ENCODE results near the gene NCAPH2.

The NCAPH2 gene

DNA sequence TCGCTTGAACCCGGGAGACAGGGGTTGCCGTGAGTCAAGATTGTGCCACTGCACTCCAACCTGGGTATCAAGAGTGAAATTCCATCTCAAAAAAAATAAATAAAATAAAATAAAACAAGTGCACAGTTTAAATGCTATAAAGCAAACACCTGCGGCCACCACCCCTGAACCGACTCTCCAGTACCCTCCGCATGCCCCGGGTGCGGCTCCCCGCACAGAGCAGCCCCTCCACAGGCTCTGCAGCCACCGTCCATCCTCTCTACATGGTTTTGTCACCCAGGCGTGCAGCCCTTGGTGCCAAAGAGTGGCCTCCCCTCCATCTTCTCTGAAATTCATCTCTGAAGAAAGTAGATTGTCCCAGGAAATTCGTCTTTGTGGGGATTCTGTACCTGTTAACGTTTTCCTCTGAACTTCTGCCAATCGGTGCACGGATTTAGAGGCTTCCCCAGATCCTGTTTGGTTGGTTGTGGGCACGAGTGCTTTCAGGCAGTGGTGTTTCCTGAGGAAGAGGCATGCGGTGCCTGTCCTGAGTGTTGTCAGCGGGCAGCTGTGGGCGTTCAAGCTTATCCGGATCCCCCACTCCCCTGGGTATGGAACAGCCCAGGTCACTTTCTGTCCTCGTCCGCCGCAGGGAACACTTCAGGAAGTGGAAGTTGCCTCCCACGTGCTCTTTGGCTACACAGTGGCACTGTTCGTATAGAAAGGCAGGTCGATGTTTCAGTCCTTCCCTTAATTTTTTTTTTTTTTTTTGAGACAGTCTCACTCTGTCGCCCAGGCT, 17.3 kb upstream of the NCAPH2 start:
- peak; percentile 83 to 92 for DNase-seq

DNA sequence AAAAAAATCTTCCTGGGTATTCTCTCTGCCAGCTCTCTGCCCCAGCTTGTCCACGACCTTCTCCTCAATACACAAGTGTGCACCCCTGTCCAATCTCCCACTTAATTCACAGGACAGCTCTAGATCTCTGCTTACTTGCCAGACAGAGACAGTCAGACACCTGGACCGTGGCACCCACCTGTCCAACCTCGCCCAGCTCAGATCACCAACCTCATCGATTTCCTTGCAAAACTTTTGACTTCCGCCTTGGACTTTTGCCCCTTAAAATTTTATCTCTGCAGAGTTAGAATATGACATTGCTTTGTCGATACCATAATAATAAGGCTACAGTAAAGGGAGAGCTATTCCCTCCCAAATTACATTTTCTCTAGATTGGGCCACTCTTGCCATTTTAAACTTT, 10.9 kb upstream of the NCAPH2 start:
- no peak for DNase-seq

DNA sequence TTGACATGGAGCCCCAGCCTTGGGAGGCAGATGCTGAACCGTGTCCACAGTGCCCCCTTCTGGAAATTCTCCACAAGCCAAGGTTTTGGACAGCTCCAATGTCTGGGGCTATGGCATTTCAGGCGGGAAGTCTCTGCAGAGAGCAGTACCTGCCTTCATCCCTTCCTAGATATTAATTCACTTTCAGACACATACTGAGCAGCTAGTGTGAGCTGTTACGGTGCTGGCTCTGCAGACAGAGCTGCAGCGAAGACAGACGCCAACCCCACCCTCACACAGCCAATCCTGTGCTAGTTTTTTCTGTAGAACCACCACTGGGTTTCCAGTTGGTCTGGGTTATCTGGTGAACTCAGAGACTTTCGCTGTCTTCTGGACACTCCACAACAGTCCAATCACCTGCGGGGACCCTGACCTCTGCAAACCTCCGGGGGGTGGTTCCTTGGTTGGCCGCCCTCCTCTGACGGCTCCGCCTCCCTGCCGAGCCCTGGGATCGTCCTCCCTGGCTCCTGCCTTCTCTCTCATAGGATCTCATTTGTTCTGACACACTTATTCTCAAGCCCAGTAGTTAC, 9.6 kb upstream of the NCAPH2 start:
- peak; percentile 73 to 81 for DNase-seq

DNA sequence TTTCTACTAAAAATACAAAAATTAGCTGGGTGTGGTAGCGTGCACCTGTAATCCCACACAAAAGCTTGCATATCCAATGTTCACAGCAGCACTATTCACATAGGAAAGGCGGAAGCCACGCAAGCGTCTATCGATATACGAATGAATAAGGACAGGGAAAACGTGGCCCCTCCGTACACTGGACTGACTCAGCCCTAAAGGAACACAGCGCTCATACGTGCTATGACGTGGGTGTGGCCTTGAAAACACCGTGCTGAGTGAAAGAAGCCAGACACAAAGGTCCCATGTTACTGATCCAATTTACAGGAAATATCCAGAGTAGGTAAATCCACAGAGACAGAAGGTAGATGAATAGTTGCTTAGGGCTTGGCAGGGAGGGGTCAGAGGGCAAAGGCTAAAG, 7.6 kb upstream of the NCAPH2 start:
- no peak for DNase-seq

DNA sequence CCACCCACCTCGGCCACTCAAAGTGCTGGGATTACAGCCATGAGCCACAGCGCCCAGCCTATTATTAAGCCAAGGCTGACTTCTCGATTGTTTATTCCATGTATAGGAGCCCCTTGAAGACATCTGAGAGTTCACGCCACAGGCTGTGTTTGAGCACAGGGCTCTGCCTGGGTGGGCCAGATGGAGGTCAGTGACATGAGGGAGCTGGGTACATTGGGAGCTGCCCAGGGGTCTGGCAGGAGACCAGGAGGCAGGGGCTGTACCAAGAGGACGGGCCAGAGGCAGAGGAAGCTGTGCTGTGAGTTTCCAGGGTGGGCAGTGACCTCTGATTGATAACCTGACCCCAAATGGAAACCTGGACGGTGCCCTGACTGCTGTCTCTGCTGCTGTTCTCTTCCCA, 5.9 kb upstream of the NCAPH2 start:
- DNase-seq = no peak

DNA sequence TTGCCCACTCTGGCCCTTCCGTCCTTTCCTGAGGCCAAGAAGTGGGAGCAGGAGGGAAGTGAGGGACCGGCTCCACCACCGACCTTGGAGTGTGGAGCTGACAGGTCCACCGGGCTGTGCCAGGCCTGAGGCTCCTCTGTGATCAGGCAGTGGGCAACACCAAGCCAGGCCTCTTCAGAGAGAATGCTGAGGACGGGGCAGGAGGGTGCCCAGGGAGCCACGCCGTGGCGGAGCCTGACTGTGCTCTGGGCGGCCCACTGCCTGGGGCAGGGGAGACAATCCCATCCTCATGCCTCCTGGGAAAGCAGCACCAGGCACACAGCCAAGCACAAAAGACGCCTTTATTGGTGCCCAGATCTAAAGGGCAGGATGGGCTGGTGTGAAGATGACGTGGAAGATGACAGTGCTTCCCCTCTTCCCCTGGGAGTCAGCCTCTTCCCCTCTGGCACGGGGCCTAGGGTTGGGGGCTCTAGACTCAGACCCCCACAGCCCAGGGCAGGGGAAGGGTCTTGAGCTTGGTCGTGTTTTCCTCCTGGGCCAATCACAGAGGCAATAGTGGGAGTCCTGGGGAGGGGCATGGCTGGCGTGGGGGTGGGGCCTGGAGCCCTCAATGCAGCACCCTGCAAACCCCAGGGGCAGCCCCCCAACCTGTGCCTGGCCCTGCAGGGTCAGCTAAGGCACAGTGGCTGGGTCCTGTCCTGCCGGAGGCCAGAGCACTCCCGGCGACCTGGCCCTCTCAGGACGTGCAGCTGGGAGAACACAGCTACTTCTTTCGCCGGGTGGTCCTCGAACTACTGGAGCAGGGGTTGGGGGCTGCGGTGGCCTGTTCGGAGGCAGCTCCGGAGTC, 5.2 kb upstream of the NCAPH2 start:
- DNase-seq = no peak

DNA sequence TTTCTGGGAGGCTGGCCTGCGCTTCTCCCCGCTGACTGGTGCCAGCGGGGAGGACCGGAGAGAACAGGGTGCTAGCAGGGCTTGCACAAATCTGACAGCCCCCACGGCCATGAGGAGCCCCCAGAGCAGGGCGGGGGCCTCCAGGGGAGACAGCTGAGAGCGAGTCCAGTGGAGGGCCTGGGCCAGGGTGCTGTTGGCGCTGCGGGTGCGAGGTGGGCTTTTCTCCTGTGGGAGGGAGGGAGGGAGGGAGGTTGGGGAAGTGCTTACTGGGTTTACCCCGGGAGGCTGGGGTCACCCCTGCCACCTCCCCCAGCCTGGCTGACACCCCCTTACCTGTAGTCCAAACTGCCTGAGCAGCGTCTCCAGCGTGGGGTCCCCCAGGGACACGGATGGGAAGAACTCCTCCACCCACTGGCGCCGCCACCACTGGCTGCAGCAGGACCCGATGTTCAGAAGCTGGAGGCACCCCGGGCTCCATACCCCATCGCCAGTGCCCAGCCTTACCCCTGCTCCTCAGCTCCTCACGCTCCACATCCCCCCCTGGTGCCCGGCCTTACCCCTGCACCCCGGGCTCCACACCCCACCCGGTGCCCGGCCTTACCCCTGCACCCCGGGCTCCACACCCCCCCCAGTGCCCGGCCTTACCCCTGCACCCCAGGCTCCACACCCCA, 4.4 kb upstream of the NCAPH2 start:
- no peak for DNase-seq

DNA sequence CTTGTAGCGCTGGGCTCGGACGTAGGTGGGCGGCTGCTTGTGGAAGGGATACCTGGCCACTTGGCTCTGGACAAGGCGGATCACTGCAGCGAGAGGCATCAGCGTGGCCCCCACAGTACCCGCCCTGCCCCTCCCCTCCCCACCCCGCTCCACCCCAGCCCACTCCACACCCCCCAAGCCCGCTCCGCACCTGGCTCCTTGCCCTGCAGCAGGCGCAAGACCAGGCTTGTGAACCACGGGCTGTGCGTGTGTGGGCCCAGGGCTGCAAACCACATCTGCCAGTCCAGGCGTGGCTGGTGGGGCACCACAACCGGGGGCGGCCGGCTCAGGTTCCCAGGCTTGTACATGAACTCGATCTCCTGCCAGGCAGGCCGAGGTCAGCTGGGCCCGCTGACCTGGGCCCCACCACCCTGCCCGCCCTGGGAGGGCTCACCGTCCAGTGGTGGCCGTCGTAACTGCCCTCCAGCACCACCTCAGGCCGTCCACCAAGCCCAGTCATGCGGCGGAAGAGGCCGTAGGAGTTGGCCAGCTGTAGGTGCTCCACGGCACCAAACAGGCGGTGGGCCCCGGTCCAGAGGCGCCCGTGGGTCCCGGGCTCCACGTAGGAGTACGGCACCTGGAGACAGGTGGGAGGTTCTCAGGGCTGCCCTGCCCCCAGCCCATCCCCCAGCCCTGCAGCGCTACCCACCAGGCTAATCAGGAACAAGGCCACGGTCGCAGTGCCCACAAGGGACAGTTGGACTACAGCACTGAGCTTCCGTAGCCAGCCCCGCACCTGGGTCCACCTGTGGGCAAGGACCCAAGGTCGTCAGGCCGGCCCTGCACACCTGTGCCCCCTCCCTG, 3.4 kb upstream of the NCAPH2 start:
- DNase-seq = no peak

DNA sequence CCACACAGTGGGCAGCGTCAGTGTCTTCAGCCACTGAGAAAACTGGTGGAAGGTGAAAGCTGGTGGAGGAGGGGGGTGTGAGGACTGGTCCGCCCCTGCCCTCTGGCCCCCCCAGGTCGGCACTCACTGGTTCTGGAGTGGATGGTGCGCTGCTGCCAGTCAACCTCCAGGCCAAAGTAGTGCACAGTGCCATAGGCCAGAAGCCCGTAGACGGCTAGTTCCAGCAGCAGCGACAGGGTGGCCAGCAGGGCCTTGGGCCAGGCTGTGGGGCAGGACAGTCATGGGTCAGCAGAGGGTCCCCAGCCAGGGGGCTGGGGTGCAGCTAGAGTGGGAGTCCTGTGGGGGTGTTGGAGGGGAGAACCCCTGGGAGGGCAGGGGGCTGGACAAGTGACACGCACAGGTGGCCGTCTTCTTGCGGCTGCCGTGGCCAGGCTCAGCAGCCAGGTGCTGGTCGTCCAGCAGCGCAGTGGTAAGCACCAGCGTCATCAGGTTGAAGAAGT, 2.7 kb upstream of the NCAPH2 start:
- DNase-seq = no peak

DNA sequence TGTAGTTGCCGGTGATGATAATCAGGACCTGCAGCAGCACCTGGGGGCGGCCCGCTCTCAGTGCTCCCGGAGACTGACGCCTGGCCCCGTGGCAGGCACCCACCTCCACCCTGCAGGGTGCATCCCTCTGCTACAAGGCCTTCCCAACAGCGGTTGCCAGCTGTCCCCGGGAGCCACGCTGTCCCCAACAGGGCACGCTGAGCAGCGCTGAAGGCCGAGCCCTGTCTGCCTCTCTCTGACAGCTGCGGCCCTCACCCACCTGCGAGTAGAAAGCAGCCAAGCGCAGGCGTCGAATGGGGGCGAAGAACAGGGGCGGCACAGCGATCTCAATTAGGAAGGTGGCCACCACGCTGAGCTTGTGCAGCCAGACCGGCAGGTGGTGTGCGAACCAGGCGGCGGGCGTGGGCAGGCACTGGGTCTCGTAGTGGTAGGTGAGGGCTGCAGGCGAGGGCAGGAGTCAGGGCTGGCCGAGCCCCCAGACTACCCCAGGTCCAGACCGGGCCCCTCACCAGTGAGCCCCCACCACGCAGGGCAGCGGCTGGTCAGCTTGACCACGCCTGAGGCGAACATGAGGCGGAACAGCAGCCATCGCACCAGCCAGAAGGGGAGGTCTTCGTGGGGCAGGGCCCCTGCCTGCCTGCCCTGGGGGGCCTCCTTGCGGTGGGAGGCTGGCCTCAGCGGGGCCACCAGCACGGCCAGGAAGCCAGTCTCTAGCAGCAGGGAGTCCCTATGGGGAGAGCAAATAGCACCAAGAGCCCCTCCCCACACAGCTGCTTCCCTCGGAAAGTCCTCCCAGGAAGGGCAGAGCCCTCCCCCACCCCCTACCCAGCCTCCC, 2.0 kb upstream of the NCAPH2 start:
- no peak for DNase-seq

DNA sequence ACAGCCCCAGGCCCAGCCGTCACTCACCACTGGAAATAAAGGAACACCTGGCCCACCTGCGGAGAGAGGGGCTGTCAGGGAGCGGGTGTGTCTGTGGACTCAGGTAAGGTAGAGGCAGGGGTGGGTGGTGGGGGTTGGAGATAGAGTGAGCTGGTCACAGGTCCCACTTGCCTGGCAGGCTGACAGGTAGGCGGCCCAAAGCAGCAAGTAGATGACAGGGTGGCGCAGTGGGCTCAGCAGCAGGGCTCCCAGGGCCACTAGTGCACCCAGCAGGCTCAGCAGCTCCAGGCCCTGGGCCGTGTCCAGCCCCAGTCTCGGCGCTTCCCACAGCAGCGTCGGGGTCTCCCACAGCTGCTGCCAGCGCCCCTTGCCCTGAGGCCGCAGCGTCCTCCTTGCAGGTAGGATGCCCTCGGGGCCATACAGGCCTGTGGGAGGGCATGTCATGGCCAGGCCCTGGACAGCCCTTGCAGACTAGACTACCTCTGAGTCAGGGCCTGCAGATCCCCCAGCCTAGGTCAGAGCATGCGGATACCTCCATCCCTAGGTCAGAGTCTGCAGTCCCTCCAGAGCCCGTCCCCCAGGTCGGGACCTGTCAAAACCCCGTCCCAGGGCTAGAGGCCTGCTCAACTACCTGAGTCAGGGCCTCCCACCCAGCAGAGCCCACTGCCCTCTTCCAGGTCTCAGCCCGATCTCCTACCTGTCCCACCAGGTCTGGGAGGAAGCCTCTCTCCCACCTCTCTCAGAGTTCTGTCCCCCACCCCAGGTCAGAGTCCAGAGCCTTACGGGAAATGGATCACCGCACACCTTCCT, 1.2 kb upstream of the NCAPH2 start:
- DNase-seq = no peak

DNA sequence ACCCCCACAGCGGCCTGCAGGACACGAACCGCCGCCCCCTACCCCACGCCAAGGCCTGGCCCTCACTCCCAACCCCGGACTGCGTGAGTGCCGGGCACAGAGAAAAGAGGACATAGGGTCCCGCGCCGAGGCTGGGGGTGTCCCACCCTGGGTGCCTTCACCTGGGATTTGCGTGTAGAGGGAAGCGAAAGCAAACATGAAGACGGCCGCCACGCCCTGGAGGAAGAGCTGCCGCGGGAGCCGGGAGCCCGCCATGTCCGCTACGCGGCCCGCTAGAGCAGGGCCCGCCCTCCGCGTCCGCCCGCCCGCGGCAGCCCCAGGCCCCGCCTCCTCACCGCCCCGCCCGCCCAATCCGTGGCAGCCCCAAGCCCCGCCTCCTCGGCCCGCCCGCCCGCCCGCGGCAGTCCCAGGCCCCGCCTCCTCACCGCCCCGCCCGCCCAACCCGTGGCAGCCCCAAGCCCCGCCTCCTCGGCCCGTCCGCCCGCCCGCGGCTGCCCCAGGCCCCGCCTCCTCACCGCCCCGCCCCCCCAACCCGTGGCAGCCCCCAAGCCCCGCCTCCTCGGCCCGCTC, 518 bp upstream of the NCAPH2 start, which contains the start of gene LMF2:
Gene LMF2, minus strand, starts transcription at position 282 of the 570 bp plus-strand sequence. Its CDS starts 27 bp downstream, at position 255.
- no peak for DNase-seq

DNA sequence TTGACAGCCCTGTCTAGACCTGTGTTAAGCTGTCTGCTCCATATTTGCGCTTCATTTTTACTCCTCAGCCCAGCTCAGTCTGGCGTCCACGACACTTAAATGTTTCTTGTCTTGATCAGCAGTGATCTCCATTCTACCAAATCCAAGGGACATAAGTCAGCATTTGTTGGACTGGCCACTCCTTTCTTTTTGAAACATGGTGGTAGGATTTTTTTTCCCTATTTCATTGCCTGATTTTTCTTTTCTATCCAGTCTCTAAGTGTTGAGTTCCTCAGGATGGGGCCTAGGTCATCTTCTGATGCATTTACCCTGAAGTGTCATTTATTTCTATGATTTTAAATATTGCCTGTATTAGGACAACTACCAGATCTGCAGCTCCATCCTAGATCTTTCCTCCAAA, 873 bp downstream of the NCAPH2 start:
- no peak for DNase-seq

DNA sequence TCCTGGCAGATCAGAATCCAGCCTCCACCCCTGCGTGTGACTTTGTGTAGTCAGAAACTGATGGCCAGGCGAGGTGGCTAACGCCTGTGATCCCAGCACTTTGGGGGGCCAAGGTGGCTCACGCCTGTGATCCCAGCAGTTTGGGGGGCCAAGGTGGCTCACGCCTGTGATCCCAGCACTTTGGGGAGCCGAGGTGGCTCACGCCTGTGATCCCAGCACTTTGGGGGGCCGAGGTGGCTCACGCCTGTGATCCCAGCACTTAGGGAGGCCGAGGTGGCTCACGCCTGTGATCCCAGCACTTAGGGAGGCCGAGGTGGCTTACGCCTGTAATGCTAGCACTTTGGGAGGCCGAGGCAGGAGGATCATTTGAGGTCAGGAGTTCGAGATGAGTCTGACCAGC, 5.2 kb downstream of the NCAPH2 start:
- DNase-seq = no peak

DNA sequence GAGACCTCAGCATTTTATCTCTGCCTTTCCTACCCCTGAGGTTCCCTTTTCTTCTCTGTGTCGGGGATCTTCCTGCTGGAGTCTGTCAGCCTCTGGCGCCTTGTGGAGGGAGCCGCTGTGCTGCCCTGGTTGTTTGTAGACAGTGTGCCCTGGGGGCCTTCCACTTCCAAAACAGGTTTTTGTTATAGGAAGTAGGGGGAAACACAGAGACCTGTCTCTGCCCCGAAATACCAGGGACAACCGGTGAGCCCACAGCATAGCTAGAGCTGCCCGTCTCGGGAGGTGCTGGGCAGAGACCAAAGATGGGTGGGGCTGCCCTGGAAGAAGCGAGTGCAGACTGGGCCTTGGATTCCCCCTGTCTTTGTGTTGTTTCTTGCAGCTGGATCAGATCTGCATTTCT, 8.0 kb downstream of the NCAPH2 start:
- no peak for DNase-seq

DNA sequence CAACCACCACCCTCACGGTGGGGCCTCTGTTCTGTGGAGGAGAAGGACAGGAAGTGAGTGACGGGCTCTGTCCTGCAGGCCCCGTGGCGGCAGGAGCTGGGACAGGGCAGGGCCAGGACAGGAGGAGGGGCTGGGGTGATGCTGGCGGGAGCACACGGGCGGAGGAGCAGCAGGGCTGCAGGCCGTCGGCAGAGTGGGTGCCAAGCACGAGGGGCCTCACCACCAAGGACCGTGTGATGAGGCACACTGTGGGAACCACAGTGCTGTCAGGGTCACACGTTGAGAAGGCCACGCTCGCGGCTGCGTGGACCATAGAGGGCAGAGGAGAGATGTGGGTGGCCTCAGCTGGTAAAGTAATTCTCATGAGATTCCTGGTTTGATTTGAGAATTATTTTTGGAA, 8.9 kb downstream of the NCAPH2 start:
- no peak for DNase-seq

DNA sequence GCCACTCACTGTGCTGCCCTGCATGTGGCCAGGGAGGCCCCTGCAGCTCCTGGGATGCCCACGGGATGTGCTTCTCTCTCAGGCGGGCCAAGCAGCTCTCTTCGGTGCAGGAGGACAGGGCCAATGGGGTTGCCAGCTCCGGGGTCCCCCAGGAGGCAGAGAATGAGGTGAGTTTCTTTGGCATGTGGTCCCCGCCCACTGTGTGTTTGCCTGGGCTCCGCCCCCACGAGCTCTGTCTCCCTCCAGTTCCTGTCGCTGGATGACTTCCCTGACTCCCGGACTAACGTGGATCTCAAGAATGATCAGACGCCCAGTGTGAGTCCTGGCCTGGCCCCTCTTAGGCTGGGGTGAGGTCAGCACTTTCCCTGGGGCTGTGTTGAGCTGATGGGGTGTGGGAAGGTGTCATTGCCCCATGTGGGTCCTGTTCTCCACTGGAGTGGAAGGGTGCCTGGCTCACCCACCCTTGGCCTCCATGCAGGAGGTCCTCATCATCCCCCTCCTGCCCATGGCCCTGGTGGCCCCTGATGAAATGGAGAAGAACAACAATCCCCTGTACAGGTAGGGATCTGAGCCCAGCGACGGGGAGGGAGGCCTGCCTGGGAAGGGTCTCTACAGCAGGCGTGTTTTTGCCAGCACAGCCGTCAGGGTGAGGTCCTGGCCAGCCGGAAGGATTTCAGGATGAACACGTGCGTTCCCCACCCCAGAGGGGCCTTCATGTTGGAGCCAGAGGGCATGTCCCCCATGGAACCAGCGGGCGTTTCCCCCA, 9.7 kb downstream of the NCAPH2 start:
- no peak for DNase-seq

DNA sequence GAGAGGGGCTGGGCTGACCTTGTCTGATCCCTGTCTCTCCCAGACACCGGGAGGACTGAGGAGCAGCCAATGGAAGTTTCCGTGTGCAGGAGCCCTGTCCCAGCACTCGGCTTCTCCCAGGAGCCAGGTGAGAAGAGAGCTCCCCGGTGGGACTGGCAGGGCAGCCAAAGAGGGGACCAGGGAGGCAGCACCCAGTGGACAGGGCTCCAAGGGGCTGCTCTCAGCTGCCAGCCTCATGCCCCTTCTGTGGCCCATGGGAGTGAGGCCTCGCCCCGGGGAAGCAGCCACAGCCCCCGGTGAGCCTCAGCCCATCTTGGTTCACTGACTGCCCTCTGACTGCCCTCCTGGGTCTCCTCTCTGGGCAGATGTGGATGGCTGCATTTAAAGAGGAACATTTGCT, 10.6 kb downstream of the NCAPH2 start:
- no peak for DNase-seq

DNA sequence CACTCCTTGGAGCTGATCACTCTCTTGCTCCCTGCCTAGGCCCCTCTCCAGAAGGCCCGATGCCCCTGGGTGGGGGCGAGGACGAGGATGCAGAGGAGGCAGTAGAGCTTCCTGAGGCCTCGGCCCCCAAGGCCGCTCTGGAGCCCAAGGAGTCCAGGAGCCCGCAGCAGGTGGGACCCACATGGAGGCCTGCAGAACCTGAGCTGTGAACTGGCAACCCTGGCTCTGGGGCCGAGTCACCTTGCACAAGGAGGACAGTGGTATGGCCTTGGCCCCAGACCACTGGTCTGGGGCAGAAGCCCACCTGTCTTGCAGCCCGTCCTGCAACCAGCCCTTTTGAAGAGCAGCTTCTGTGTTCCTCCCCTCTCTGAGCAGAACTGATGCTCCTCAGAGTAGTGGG, 11.1 kb downstream of the NCAPH2 start:
- DNase-seq = no peak

Measured in inflammatory macrophage (primary cell).